ENCODE results near the gene HSD17B2.

DNA sequence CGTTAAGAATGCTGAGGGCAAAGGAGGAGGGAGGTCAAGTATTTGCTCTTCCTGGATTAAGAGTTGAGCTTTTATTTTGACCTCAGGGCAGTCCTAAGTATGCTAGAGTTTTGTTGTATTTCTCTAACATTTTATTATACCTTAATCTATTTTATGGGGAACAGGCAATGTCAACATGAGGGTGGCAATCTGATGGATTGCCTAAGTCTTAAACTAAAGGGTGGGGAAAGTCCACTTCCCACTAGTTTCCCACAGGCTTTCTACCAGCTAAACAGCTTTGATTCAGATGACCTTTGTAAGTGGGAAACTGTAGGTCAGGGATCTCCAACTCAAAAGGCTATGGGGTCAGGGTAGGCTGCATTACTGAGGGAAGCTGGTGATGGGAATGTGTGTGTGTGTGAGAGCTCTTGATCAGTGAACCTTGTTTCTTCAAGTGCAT lies 24.9 kb downstream of the HSD17B2 start:
- TF ChIP-seq EZH2 (IDR thresholded peaks at IDR 0.05) (no peak), ATF3 (IDR thresholded peaks at IDR 0.05) (no peak), SIN3A (IDR thresholded peaks at IDR 0.05; ENCODE audit: low read depth) (no peak)
- TF ChIP-seq, protein P1, sequence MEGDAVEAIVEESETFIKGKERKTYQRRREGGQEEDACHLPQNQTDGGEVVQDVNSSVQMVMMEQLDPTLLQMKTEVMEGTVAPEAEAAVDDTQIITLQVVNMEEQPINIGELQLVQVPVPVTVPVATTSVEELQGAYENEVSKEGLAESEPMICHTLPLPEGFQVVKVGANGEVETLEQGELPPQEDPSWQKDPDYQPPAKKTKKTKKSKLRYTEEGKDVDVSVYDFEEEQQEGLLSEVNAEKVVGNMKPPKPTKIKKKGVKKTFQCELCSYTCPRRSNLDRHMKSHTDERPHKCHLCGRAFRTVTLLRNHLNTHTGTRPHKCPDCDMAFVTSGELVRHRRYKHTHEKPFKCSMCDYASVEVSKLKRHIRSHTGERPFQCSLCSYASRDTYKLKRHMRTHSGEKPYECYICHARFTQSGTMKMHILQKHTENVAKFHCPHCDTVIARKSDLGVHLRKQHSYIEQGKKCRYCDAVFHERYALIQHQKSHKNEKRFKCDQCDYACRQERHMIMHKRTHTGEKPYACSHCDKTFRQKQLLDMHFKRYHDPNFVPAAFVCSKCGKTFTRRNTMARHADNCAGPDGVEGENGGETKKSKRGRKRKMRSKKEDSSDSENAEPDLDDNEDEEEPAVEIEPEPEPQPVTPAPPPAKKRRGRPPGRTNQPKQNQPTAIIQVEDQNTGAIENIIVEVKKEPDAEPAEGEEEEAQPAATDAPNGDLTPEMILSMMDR (IDR thresholded peaks at IDR 0.05 in 2 of 3, conservative IDR thresholded peaks at IDR 0.05 in 1 of 3; ENCODE audit: borderline replicate concordance in 1 of 3, insufficient read depth in 1 of 3, low read depth in 2 of 3, low read length in 2 of 3) = no peak
